SJCRH30 (cell line): Measurements from ENCODE around the gene GADD45B. TPM values are rescaled to one million over a fixed set of nuclear protein-coding genes. Genes with fewer than 3 reads are reported as not detected.

Experiments used
- DNase-seq, 2 experiments: peaks; one replicate each; pipeline ENCODE4 v3.0.0-alpha.2; 2015 to 2020
- H3K27ac ChIP-seq: fragments of 250-450 bp; sonication (Bioruptor Pico); 2 replicates; pipeline ENCODE4 v1.5.1; 2020; ENCODE audit warnings: mild to moderate bottlenecking, moderate library complexity
- H3K27me3 ChIP-seq: fragments of 250-450 bp; sonication (Bioruptor Pico); 2 replicates; pipeline ENCODE4 v1.5.1; 2020; ENCODE audit warnings: mild to moderate bottlenecking, moderate library complexity
- H3K36me3 ChIP-seq: fragments of 250-450 bp; sonication (Bioruptor Pico); 2 replicates; pipeline ENCODE4 v1.5.1; 2020; ENCODE audit warnings: mild to moderate bottlenecking, moderate library complexity
- H3K4me1 ChIP-seq: fragments of 250-450 bp; sonication (Bioruptor Pico); 2 replicates; pipeline ENCODE4 v1.5.1; 2020; ENCODE audit warnings: mild to moderate bottlenecking, moderate library complexity
- H3K4me3 ChIP-seq: fragments of 250-450 bp; sonication (Bioruptor Pico); 2 replicates; pipeline ENCODE4 v1.5.1; 2020; ENCODE audit warnings: mild to moderate bottlenecking, moderate library complexity
- H3K9me3 ChIP-seq: fragments of 250-450 bp; sonication (Bioruptor Pico); replicated peaks from 2 replicates; pipeline ENCODE4 v1.5.1; 2020; ENCODE audit warnings: mild to moderate bottlenecking, moderate library complexity
- total RNA-seq: library from RNA; depleted of rRNA; stranded (reverse); fragments of >200 nt; shearing (Covaris generic); gene quantifications from 2 replicates; pipeline ENCODE4 v1.2.3, GENCODE V29; 2014

Gene GADD45B
- total RNA-seq, 1 experiment from 2014 or later, result 2.8 TPM

- no peaks in the 10 kb centered on the region for H3K9me3 ChIP-seq
These were observed 39.0 kb upstream of the GADD45B start for GRCh38 chr19:2436926-2437325.

GRCh38 chr19:2438178-2438577 is 37.7 kb upstream of the GADD45B start:
- H3K4me3 ChIP-seq, result no peak overlapping the region
- H3K9me3 ChIP-seq, result no peaks in the 10 kb centered on the region
- no peak for DNase-seq
- peaks cover 29% of the 10 kb centered on the region for H3K36me3 ChIP-seq
- H3K4me1 ChIP-seq, result no peaks in the 10 kb centered on the region
- H3K27me3 ChIP-seq, result no peaks in the 10 kb centered on the region
- H3K27ac ChIP-seq, result no peak overlapping the region

More at GRCh38 chr19:2436926-2437325, 39.0 kb upstream of the GADD45B start:
- H3K36me3 ChIP-seq, result peaks cover 22% of the 10 kb centered on the region
- H3K27me3 ChIP-seq, result no peaks in the 10 kb centered on the region
- no peak overlapping the region for H3K27ac ChIP-seq
- H3K4me1 ChIP-seq, result no peaks in the 10 kb centered on the region
- DNase-seq, result no peak
- no peak overlapping the region for H3K4me3 ChIP-seq

- no peaks in the 10 kb centered on the region for H3K9me3 ChIP-seq
- no peaks in the 10 kb centered on the region for H3K27me3 ChIP-seq
- no peak overlapping the region for H3K27ac ChIP-seq
- no peak for DNase-seq
- no peak overlapping the region for H3K4me3 ChIP-seq
- peaks cover 35% of the 10 kb centered on the region for H3K36me3 ChIP-seq
- H3K4me1 ChIP-seq, result no peaks in the 10 kb centered on the region
These were observed 35.4 kb upstream of the GADD45B start for GRCh38 chr19:2440515-2440914.

GRCh38 chr19:2441096-2441752 is 34.7 kb upstream of the GADD45B start:
- H3K36me3 ChIP-seq, result peaks cover 35% of the 10 kb centered on the region
- no peak overlapping the region for H3K4me3 ChIP-seq
- no peaks in the 10 kb centered on the region for H3K27me3 ChIP-seq
- H3K9me3 ChIP-seq, result no peaks in the 10 kb centered on the region
- no peak overlapping the region for H3K27ac ChIP-seq
- peaks cover 2% of the 10 kb centered on the region; the same call in 1 of the 2 replicates for H3K4me1 ChIP-seq
- DNase-seq, result no peak

- Histone ChIP-seq H3K27me3 (no peaks in the 10 kb centered on the region), H3K27ac (no peak overlapping the region), H3K9me3 (no peaks in the 10 kb centered on the region), H3K4me3 (no peak overlapping the region), H3K36me3 (peaks cover 29% of the 10 kb centered on the region), H3K4me1 (peaks cover 13% of the 10 kb centered on the region)
- DNase-seq, result no peak
These were observed 32.7 kb upstream of the GADD45B start for GRCh38 chr19:2443116-2443784.

- no peak overlapping the region for H3K4me3 ChIP-seq
- peaks cover 13% of the 10 kb centered on the region for H3K4me1 ChIP-seq
- H3K36me3 ChIP-seq, result peaks cover 27% of the 10 kb centered on the region
- DNase-seq, result no peak
- no peak overlapping the region for H3K27ac ChIP-seq
- H3K9me3 ChIP-seq, result no peaks in the 10 kb centered on the region
- no peaks in the 10 kb centered on the region for H3K27me3 ChIP-seq
These were observed 32.1 kb upstream of the GADD45B start for GRCh38 chr19:2443785-2444182.

- H3K9me3 ChIP-seq, result no peaks in the 10 kb centered on the region
- DNase-seq, result no peak
These were observed 31.5 kb upstream of the GADD45B start for GRCh38 chr19:2444251-2445002.

GRCh38 chr19:2446381-2446780 is 29.5 kb upstream of the GADD45B start:
- peaks cover 33% of the 10 kb centered on the region; the same call in 1 of the 2 replicates for H3K36me3 ChIP-seq
- peak overlapping the region; percentile 22 for H3K27ac ChIP-seq
- no peak overlapping the region for H3K4me3 ChIP-seq
- H3K9me3 ChIP-seq, result no peaks in the 10 kb centered on the region
- H3K27me3 ChIP-seq, result no peaks in the 10 kb centered on the region
- DNase-seq, result peak; percentile 98 to 99
- peaks cover 13% of the 10 kb centered on the region for H3K4me1 ChIP-seq

More at GRCh38 chr19:2444251-2445002, 31.5 kb upstream of the GADD45B start:
- peaks cover 27% of the 10 kb centered on the region for H3K36me3 ChIP-seq
- H3K4me3 ChIP-seq, result no peak overlapping the region
- no peaks in the 10 kb centered on the region for H3K27me3 ChIP-seq
- H3K4me1 ChIP-seq, result peaks cover 13% of the 10 kb centered on the region
- no peak overlapping the region for H3K27ac ChIP-seq

- Histone ChIP-seq H3K27ac (no peak overlapping the region), H3K27me3 (no peaks in the 10 kb centered on the region), H3K4me1 (peaks cover 13% of the 10 kb centered on the region), H3K4me3 (no peak overlapping the region), H3K9me3 (no peaks in the 10 kb centered on the region), H3K36me3 (peaks cover 17% of the 10 kb centered on the region; the same call in 1 of the 2 replicates)
- DNase-seq, result no peak
These were observed 26.9 kb upstream of the GADD45B start for GRCh38 chr19:2449019-2449418.

- Histone ChIP-seq H3K36me3 (peaks cover 9% of the 10 kb centered on the region; the same call in 1 of the 2 replicates), H3K27me3 (no peaks in the 10 kb centered on the region), H3K4me3 (no peak overlapping the region), H3K9me3 (no peaks in the 10 kb centered on the region), H3K27ac (no peak overlapping the region), H3K4me1 (peaks cover 14% of the 10 kb centered on the region)
- no peak for DNase-seq
These were observed 24.8 kb upstream of the GADD45B start for GRCh38 chr19:2451138-2451537.

GRCh38 chr19:2451741-2452140 is 24.2 kb upstream of the GADD45B start:
- DNase-seq, result no peak
- Histone ChIP-seq H3K27ac (no peak overlapping the region), H3K27me3 (no peaks in the 10 kb centered on the region), H3K9me3 (no peaks in the 10 kb centered on the region), H3K36me3 (peaks cover 9% of the 10 kb centered on the region; the same call in 1 of the 2 replicates), H3K4me3 (no peak overlapping the region), H3K4me1 (peaks cover 10% of the 10 kb centered on the region)

- H3K27ac ChIP-seq, result no peak overlapping the region
- peaks cover 9% of the 10 kb centered on the region; the same call in 1 of the 2 replicates for H3K36me3 ChIP-seq
- no peak for DNase-seq
These were observed 22.4 kb upstream of the GADD45B start for GRCh38 chr19:2453431-2454025.

GRCh38 chr19:2454199-2454961 is 21.5 kb upstream of the GADD45B start:
- no peak overlapping the region for H3K27ac ChIP-seq
- H3K9me3 ChIP-seq, result no peaks in the 10 kb centered on the region
- no peak for DNase-seq
- H3K4me1 ChIP-seq, result 0 out of 2 replicates have a peak, but pooled peaks cover 2% of the 10 kb centered on the region
- peaks cover 9% of the 10 kb centered on the region; the same call in 1 of the 2 replicates for H3K36me3 ChIP-seq
- H3K27me3 ChIP-seq, result no peaks in the 10 kb centered on the region
- no peak overlapping the region for H3K4me3 ChIP-seq

More at GRCh38 chr19:2453431-2454025, 22.4 kb upstream of the GADD45B start:
- Histone ChIP-seq H3K4me1 (0 out of 2 replicates have a peak, but pooled peaks cover 2% of the 10 kb centered on the region), H3K27me3 (no peaks in the 10 kb centered on the region), H3K4me3 (no peak overlapping the region), H3K9me3 (no peaks in the 10 kb centered on the region)
